HEK293 (cell line): ENCODE results near the gene OR8D1.

Source experiments
- CTCF ChIA-PET: fragments of 350-600 bp; formaldehyde crosslinking; extraction: SDS; loops from one replicate; lab custom pipeline; 2021; ENCODE audit warnings: antibody characterized with exemption; lab: Yijun Ruan, JAX
- POLR2A ChIA-PET: fragments of 300-600 bp; formaldehyde crosslinking; extraction: SDS; loops from one replicate; lab custom pipeline; 2020; ENCODE audit warnings: antibody characterized with exemption, inconsistent platforms; lab: Yijun Ruan, JAX
- H3K27ac ChIP-seq: fragments of 200-500 bp; sonication (Bioruptor generic); 2 replicates; pipeline ENCODE4 v1.5.1; 2014; ENCODE audit warnings: low read depth, low read length, control low read depth, inconsistent platforms; ENCODE audit errors: extremely low read depth
- H3K36me3 ChIP-seq, 2 experiments: fragments of 200-500 bp in 1 of 2; sonication (Bioruptor generic) in 1 of 2; 1 replicate in 1 of 2; 2 replicates in 1 of 2; pipeline ENCODE4 v1.5.1; 2014 to 2017; ENCODE audit warnings: inconsistent platforms in 2 of 2, low read length in 2 of 2; ENCODE audit not compliant: control insufficient read depth in 2 of 2, insufficient read depth in 1 of 2
- H3K4me1 ChIP-seq: fragments of 200-500 bp; sonication (Bioruptor generic); 2 replicates; pipeline ENCODE4 v1.5.1; 2014; ENCODE audit warnings: mild to moderate bottlenecking, low read length, inconsistent platforms; ENCODE audit not compliant: control insufficient read depth, insufficient read depth
- H3K4me3 ChIP-seq: 2 replicates; pipeline ENCODE4 v1.5.1; 2011; ENCODE audit warnings: low read depth, mild to moderate bottlenecking, control low read depth, low read length, moderate library complexity
- H3K9me3 ChIP-seq: fragments of 200-500 bp; sonication (Bioruptor generic); 2 replicates; pipeline ENCODE4 v1.5.1; 2014; ENCODE audit warnings: low read depth, low read length, inconsistent platforms; ENCODE audit not compliant: control insufficient read depth, insufficient read depth
- EGR2 ChIP-seq: fragments of 450-650 bp; formaldehyde crosslinking; IDR thresholded peaks from 2 replicates; pipeline ENCODE4 v1.5.1; 2016; ENCODE audit warnings: low read depth, missing biosample characterization, missing genetic modification characterization
- GLI2 ChIP-seq: fragments of 450-650 bp; formaldehyde crosslinking; IDR thresholded peaks from 2 replicates; pipeline ENCODE4; 2017; ENCODE audit warnings: missing biosample characterization, missing genetic modification characterization, low read depth, borderline replicate concordance
- GLI4 ChIP-seq: fragments of 450-650 bp; formaldehyde crosslinking; IDR thresholded peaks from 2 replicates; pipeline ENCODE4 v1.5.1; 2016; ENCODE audit warnings: missing biosample characterization, missing genetic modification characterization
- ZBTB7A ChIP-seq: fragments of 450-650 bp; formaldehyde crosslinking; IDR thresholded peaks from 2 replicates; pipeline ENCODE4 v1.5.1; 2016; ENCODE audit warnings: low read depth, missing biosample characterization, missing genetic modification characterization
- ZNF239 ChIP-seq: fragments of 450-650 bp; formaldehyde crosslinking; IDR thresholded peaks from 2 replicates; pipeline ENCODE4 v1.5.1; 2016; ENCODE audit warnings: missing biosample characterization, missing genetic modification characterization
- ZNF416 ChIP-seq: fragments of 450-650 bp; formaldehyde crosslinking; IDR thresholded peaks from 2 replicates; pipeline ENCODE4 v1.5.1; 2016; ENCODE audit warnings: missing biosample characterization, missing genetic modification characterization
- ZNF596 ChIP-seq: fragments of 450-650 bp; IDR thresholded peaks from 2 replicates; pipeline ENCODE4 v1.5.0; 2018; ENCODE audit warnings: missing biosample characterization, mild to moderate bottlenecking, missing genetic modification characterization, moderate library complexity
- ZNF610 ChIP-seq: fragments of 450-650 bp; formaldehyde crosslinking; IDR thresholded peaks from 2 replicates; pipeline ENCODE4 v1.5.1; 2016; ENCODE audit warnings: missing biosample characterization, missing genetic modification characterization, borderline replicate concordance
- ZNF624 ChIP-seq: fragments of 450-650 bp; formaldehyde crosslinking; IDR thresholded peaks from 2 replicates; pipeline ENCODE4 v1.5.1; 2017; ENCODE audit warnings: missing biosample characterization, missing genetic modification characterization
- ZNF670 ChIP-seq: fragments of 450-650 bp; formaldehyde crosslinking; IDR thresholded peaks from 2 replicates; pipeline ENCODE4 v1.5.1; 2016; ENCODE audit warnings: missing biosample characterization, missing genetic modification characterization, low read depth
- TF ChIP-seq, protein P1 (sequence below): fragments of 450-650 bp; formaldehyde crosslinking; IDR thresholded peaks from 2 replicates; pipeline ENCODE4 v1.5.1; 2016; ENCODE audit warnings: missing biosample characterization, missing genetic modification characterization
- TF ChIP-seq, protein P2 (sequence below): fragments of 450-650 bp; formaldehyde crosslinking; IDR thresholded peaks from 2 replicates; pipeline ENCODE4 v1.5.1; 2016; ENCODE audit warnings: missing biosample characterization, missing genetic modification characterization, low read depth
- TF ChIP-seq, protein P3 (sequence below): fragments of 450-650 bp; formaldehyde crosslinking; IDR thresholded peaks from 2 replicates; pipeline ENCODE4 v1.5.1; 2016; ENCODE audit warnings: missing biosample characterization, missing genetic modification characterization
- TF ChIP-seq, protein P4 (sequence below): fragments of 450-650 bp; formaldehyde crosslinking; IDR thresholded peaks from 2 replicates; pipeline ENCODE4 v1.5.1; 2016; ENCODE audit warnings: missing biosample characterization, missing genetic modification characterization
- TF ChIP-seq, protein P5 (sequence below): fragments of 450-650 bp; formaldehyde crosslinking; IDR thresholded peaks from 2 replicates; pipeline ENCODE4 v1.5.0; 2017; ENCODE audit warnings: missing biosample characterization, missing genetic modification characterization, borderline replicate concordance
- TF ChIP-seq, protein P6 (sequence below): fragments of 450-650 bp; formaldehyde crosslinking; conservative IDR thresholded peaks from 2 replicates; pipeline ENCODE4 v1.5.1; 2016; ENCODE audit warnings: low read depth, missing biosample characterization, missing genetic modification characterization
- TF ChIP-seq, protein P7 (sequence below): fragments of 450-650 bp; formaldehyde crosslinking; IDR thresholded peaks from 2 replicates; pipeline ENCODE4 v1.5.1; 2016; ENCODE audit warnings: missing biosample characterization, missing genetic modification characterization

Gene OR8D1

DNA sequence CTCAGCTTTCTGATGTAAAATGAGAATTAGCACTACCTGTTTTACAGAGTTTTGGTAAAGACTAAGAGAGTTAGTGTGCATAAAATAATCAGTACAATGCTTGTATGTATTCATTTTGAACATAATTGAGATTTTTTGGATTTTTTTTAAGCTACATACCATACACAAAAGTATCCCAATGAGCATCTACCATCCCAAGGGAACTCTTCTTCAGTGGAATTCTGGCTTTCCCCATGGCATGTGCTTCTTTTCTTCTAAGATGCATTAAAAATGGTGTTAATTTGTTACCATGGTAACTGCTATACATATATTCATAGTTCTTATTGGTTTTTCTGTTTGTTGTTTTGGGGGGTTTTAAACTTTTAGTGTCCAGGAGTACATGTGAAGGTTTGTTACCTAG, 17.7 kb downstream of the OR8D1 start:
- no peaks in the 10 kb centered on the region for H3K9me3 ChIP-seq
- TF ChIP-seq, protein P1, sequence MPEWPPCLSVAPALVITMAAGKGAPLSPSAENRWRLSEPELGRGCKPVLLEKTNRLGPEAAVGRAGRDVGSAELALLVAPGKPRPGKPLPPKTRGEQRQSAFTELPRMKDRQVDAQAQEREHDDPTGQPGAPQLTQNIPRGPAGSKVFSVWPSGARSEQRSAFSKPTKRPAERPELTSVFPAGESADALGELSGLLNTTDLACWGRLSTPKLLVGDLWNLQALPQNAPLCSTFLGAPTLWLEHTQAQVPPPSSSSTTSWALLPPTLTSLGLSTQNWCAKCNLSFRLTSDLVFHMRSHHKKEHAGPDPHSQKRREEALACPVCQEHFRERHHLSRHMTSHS (tag by site-specific recombination) = no peak
- TF ChIP-seq ZNF239 (tag by site-specific recombination) (no peak), GLI2 (tag by site-specific recombination) (no peak), ZBTB7A (no peak), EGR2 (tag by site-specific recombination) (no peak), ZNF610 (tag by site-specific recombination) (no peak), ZNF416 (no peak), ZNF670 (no peak), ZNF596 (tag by site-specific recombination) (no peak), ZNF624 (no peak), GLI4 (tag by site-specific recombination) (no peak)
- TF ChIP-seq, protein P2, sequence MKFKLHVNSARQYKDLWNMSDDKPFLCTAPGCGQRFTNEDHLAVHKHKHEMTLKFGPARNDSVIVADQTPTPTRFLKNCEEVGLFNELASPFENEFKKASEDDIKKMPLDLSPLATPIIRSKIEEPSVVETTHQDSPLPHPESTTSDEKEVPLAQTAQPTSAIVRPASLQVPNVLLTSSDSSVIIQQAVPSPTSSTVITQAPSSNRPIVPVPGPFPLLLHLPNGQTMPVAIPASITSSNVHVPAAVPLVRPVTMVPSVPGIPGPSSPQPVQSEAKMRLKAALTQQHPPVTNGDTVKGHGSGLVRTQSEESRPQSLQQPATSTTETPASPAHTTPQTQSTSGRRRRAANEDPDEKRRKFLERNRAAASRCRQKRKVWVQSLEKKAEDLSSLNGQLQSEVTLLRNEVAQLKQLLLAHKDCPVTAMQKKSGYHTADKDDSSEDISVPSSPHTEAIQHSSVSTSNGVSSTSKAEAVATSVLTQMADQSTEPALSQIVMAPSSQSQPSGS = no peak
- TF ChIP-seq, protein P3, sequence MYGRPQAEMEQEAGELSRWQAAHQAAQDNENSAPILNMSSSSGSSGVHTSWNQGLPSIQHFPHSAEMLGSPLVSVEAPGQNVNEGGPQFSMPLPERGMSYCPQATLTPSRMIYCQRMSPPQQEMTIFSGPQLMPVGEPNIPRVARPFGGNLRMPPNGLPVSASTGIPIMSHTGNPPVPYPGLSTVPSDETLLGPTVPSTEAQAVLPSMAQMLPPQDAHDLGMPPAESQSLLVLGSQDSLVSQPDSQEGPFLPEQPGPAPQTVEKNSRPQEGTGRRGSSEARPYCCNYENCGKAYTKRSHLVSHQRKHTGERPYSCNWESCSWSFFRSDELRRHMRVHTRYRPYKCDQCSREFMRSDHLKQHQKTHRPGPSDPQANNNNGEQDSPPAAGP (tag by site-specific recombination) = no peak
- TF ChIP-seq, protein P4, sequence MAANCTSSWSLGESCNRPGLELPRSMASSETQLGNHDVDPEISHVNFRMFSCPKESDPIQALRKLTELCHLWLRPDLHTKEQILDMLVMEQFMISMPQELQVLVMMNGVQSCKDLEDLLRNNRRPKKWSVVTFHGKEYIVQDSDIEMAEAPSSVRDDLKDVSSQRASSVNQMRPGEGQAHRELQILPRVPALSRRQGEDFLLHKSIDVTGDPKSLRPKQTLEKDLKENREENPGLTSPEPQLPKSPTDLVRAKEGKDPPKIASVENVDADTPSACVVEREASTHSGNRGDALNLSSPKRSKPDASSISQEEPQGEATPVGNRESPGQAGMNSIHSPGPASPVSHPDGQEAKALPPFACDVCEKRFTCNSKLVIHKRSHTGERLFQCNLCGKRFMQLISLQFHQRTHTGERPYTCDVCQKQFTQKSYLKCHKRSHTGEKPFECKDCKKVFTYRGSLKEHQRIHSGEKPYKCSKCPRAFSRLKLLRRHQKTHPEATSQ = no peak
- TF ChIP-seq, protein P5, sequence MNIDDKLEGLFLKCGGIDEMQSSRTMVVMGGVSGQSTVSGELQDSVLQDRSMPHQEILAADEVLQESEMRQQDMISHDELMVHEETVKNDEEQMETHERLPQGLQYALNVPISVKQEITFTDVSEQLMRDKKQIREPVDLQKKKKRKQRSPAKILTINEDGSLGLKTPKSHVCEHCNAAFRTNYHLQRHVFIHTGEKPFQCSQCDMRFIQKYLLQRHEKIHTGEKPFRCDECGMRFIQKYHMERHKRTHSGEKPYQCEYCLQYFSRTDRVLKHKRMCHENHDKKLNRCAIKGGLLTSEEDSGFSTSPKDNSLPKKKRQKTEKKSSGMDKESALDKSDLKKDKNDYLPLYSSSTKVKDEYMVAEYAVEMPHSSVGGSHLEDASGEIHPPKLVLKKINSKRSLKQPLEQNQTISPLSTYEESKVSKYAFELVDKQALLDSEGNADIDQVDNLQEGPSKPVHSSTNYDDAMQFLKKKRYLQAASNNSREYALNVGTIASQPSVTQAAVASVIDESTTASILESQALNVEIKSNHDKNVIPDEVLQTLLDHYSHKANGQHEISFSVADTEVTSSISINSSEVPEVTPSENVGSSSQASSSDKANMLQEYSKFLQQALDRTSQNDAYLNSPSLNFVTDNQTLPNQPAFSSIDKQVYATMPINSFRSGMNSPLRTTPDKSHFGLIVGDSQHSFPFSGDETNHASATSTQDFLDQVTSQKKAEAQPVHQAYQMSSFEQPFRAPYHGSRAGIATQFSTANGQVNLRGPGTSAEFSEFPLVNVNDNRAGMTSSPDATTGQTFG (tag by site-specific recombination) = no peak
- TF ChIP-seq, protein P6, sequence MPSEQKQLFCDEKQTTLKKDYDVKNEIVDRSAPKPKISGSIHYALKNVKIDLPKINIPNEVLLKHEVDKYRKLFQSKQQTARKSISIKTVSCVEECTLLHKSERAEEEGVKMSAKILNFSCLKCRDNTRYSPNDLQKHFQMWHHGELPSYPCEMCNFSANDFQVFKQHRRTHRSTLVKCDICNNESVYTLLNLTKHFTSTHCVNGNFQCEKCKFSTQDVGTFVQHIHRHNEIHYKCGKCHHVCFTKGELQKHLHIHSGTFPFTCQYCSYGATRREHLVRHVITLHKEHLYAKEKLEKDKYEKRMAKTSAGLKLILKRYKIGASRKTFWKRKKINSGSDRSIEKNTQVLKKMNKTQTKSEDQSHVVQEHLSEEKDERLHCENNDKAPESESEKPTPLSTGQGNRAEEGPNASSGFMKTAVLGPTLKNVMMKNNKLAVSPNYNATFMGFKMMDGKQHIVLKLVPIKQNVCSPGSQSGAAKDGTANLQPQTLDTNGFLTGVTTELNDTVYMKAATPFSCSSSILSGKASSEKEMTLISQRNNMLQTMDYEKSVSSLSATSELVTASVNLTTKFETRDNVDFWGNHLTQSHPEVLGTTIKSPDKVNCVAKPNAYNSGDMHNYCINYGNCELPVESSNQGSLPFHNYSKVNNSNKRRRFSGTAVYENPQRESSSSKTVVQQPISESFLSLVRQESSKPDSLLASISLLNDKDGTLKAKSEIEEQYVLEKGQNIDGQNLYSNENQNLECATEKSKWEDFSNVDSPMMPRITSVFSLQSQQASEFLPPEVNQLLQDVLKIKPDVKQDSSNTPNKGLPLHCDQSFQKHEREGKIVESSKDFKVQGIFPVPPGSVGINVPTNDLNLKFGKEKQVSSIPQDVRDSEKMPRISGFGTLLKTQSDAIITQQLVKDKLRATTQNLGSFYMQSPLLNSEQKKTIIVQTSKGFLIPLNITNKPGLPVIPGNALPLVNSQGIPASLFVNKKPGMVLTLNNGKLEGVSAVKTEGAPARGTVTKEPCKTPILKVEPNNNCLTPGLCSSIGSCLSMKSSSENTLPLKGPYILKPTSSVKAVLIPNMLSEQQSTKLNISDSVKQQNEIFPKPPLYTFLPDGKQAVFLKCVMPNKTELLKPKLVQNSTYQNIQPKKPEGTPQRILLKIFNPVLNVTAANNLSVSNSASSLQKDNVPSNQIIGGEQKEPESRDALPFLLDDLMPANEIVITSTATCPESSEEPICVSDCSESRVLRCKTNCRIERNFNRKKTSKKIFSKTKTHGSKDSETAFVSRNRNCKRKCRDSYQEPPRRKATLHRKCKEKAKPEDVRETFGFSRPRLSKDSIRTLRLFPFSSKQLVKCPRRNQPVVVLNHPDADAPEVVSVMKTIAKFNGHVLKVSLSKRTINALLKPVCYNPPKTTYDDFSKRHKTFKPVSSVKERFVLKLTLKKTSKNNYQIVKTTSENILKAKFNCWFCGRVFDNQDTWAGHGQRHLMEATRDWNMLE (tag by site-specific recombination) = no peak
- TF ChIP-seq, protein P7, sequence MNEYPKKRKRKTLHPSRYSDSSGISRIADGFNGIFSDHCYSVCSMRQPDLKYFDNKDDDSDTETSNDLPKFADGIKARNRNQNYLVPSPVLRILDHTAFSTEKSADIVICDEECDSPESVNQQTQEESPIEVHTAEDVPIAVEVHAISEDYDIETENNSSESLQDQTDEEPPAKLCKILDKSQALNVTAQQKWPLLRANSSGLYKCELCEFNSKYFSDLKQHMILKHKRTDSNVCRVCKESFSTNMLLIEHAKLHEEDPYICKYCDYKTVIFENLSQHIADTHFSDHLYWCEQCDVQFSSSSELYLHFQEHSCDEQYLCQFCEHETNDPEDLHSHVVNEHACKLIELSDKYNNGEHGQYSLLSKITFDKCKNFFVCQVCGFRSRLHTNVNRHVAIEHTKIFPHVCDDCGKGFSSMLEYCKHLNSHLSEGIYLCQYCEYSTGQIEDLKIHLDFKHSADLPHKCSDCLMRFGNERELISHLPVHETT (tag by site-specific recombination) = no peak
- no peak overlapping the region for H3K27ac ChIP-seq
- no peak overlapping the region for H3K4me3 ChIP-seq
- CTCF ChIA-PET = interaction anchor here (0.5 to 0.6 kb wide), 2 partner anchors 119 to 166 kb away, joined by 3 to 5 read pairs; no protein-coding TSS in a partner anchor
- no peaks in the 10 kb centered on the region for H3K36me3 ChIP-seq
- H3K4me1 ChIP-seq = no peaks in the 10 kb centered on the region
- POLR2A ChIA-PET = no interaction called here
